ENCODE data around the gene SLCO3A1. TPM values are rescaled to one million over a fixed set of nuclear protein-coding genes. Genes with fewer than 3 reads are reported as not detected.
A peak's percentile ranks its signal among the peaks of the same experiment; 100 is the strongest.

Gene SLCO3A1
- total and polyA plus RNA-seq, 2 of the 8 experiments (the other 6 are each of a cell fraction or from before 2014, with no cell fraction given) = 15.1 to 20.4 TPM

- FAIRE-seq (no peak), DNase-seq (ENCODE audit: low read depth in 1 of 2, low spot score in 2 of 2) (no peak)
- Histone ChIP-seq H4K5ac (ENCODE audit: insufficient read length, low read depth, low read length) (no peak overlapping the region), H3K79me2 (ENCODE audit: control insufficient read depth in 1 of 2, insufficient read depth in 2 of 2, low read length in 2 of 2) (no peaks in the 10 kb centered on the region), H3K9me3 (ENCODE audit: insufficient read depth in 2 of 2, low read depth in 1 of 2, low read length in 1 of 2) (no peaks in the 10 kb centered on the region), H3K27me3 (replicated peaks in 1 of 4; ENCODE audit: control insufficient read depth in 3 of 4, extremely low read depth in 1 of 4, insufficient read depth in 3 of 4, low read length in 3 of 4) (no peaks in the 10 kb centered on the region), H3K14ac (ENCODE audit: insufficient read length) (no peak overlapping the region), H2AK5ac (ENCODE audit: low read depth, low read length) (no peak overlapping the region), H2BK20ac (ENCODE audit: low read length) (no peak overlapping the region), H3K27ac (ENCODE audit: low read depth, low read length) (no peak overlapping the region), H3K4ac (replicated peaks; ENCODE audit: insufficient read length, low read depth, low read length) (no peak overlapping the region), H3K18ac (ENCODE audit: extremely low read depth, low read length) (no peak overlapping the region), H2BK5ac (ENCODE audit: low read depth, low read length) (no peak overlapping the region), H3K4me2 (ENCODE audit: insufficient read depth in 1 of 2, low read depth in 2 of 2, low read length in 2 of 2) (no peak overlapping the region), H2BK120ac (replicated peaks; ENCODE audit: low read depth, low read length) (no peak overlapping the region), H4K20me1 (replicated peaks in 1 of 2; ENCODE audit: control insufficient read depth in 1 of 2, insufficient read depth in 2 of 2, low read length in 2 of 2) (no peaks in the 10 kb centered on the region), H4K91ac (replicated peaks; ENCODE audit: insufficient read length, low read length) (no peak overlapping the region), H3K36me3 (ENCODE audit: control insufficient read depth in 2 of 4, insufficient read depth in 4 of 4, low read length in 3 of 4) (no peaks in the 10 kb centered on the region), H2AFZ (ENCODE audit: low read length) (no peak overlapping the region), H3K23ac (ENCODE audit: insufficient read length) (no peak overlapping the region), H3K23me2 (ENCODE audit: low read depth, low read length) (no peaks in the 10 kb centered on the region), H2BK12ac (ENCODE audit: low read depth, low read length) (no peak overlapping the region), H3K4me3 (ENCODE audit: extremely low read depth in 1 of 4, insufficient read depth in 2 of 4, low read depth in 3 of 4, low read length in 4 of 4) (no peak overlapping the region), H3K56ac (replicated peaks; ENCODE audit: insufficient read length, low read depth, low read length) (no peak overlapping the region), H3K4me1 (replicated peaks in 1 of 4; ENCODE audit: control insufficient read depth in 3 of 4, insufficient read depth in 4 of 4, low read length in 3 of 4) (no peaks in the 10 kb centered on the region; a peak in 1 of 7 replicates), H2BK15ac (ENCODE audit: low read length) (0 out of 2 replicates have a peak overlapping the region, but pooled peaks have one; percentile 25), H3K9ac (replicated peaks in 1 of 4; ENCODE audit: extremely low read depth in 1 of 4, low read depth in 3 of 4, low read length in 3 of 4) (no peak overlapping the region), H4K8ac (ENCODE audit: extremely low read depth, insufficient read depth, low read length) (no peak overlapping the region; the same call in 1 of the 2 replicates), H3K79me1 (ENCODE audit: low read depth, low read length) (no peaks in the 10 kb centered on the region; the same call in 1 of the 2 replicates)
- ChIA-PET POLR2A (ENCODE audit: partially characterized antibody) (interaction anchor here (0.9 kb wide), 1 partner anchor 18 kb away, joined by 3 read pairs; no protein-coding TSS in a partner anchor), CTCF (ENCODE audit: partially characterized antibody) (interaction anchor here (1.2 to 1.6 kb wide), 4 partner anchors 13 to 58 kb away, joined by 3 to 4 read pairs (median 4); no protein-coding TSS in a partner anchor)
- WGBS, 2 experiments (ENCODE audit: extremely low coverage in 1 of 2, insufficient coverage in 1 of 2, insufficient read length in 1 of 2, insufficient replicate concordance in 2 of 2, low coverage in 1 of 2, low lambda C conversion rate in 2 of 2, missing lambda C conversion rate in 1 of 2) = 77% methylated on average over 1 of the region's 1 CpG; no CpG with 5 or more reads in 1 of the 2 experiments
- no peak for TF ChIP-seq CTCF (IDR thresholded peaks at IDR 0.05; ENCODE audit: control extremely low read depth in 1 of 3, insufficient read depth in 1 of 3, low read depth in 1 of 3, low read length in 3 of 3)
- TF ChIP-seq USF2 (IDR thresholded peaks at IDR 0.05; ENCODE audit: low read length) = no peak
- TF ChIP-seq ATF3 (IDR thresholded peaks at IDR 0.05; ENCODE audit: insufficient read depth, low read depth, low read length) = no peak
- TF ChIP-seq HDAC2 (IDR thresholded peaks at IDR 0.05; ENCODE audit: borderline replicate concordance in 1 of 2, low read depth in 2 of 2, low read length in 2 of 2) = no peak
- TF ChIP-seq TCF12 (IDR thresholded peaks at IDR 0.05; ENCODE audit: low read depth, low read length) = no peak
- no peak for TF ChIP-seq ATF2 (IDR thresholded peaks at IDR 0.05; ENCODE audit: low read length)
Observed at GRCh38 chr15:92023965-92024364, 170.5 kb downstream of the SLCO3A1 start.
